MG63 (cell line): ENCODE data around the gene CAMSAP3. TPM values are rescaled to one million over a fixed set of nuclear protein-coding genes. Genes with fewer than 3 reads are reported as not detected.
"Not testable (repeated sequence)": the region's sequence is repeated elsewhere in the genome, so short reads cannot be mapped to it uniquely, and the experiment has no call there.

Source experiments
- DNase-seq: peaks from one replicate; pipeline ENCODE4 v3.0.0-alpha.2; 2020
- H3K27me3 ChIP-seq: fragments of 250-450 bp; sonication (Bioruptor Pico); 2 replicates; pipeline ENCODE4 v1.5.1; 2020; ENCODE audit warnings: mild to moderate bottlenecking, moderate library complexity
- H3K36me3 ChIP-seq: fragments of 250-450 bp; sonication (Bioruptor Pico); 2 replicates; pipeline ENCODE4 v1.5.1; 2020; ENCODE audit warnings: mild to moderate bottlenecking, moderate library complexity
- H3K4me3 ChIP-seq: fragments of 250-450 bp; sonication (Bioruptor Pico); 2 replicates; pipeline ENCODE4 v1.5.1; 2020; ENCODE audit warnings: mild to moderate bottlenecking, moderate library complexity
- H3K9me3 ChIP-seq: fragments of 250-450 bp; sonication (Bioruptor Pico); 2 replicates; pipeline ENCODE4 v1.5.1; 2020; ENCODE audit warnings: mild to moderate bottlenecking, moderate library complexity
- total RNA-seq: library from RNA; depleted of rRNA; stranded (reverse); fragments of >200 nt; shearing (Covaris generic); gene quantifications from 2 replicates; pipeline ENCODE4 v1.2.3, GENCODE V29; 2014; ENCODE audit warnings: low replicate concordance

Gene CAMSAP3
- total RNA-seq, 1 experiment from 2014 or later: 0.56 TPM

- Histone ChIP-seq H3K36me3 (peaks cover 3% of the 10 kb centered on the region), H3K27me3 (peaks cover 2% of the 10 kb centered on the region; the same call in 1 of the 2 replicates), H3K4me3 (no peak overlapping the region), H3K9me3 (no peaks in the 10 kb centered on the region)
- DNase-seq: no peak
These were observed 30.8 kb upstream of the CAMSAP3 start for GRCh38 chr19:7564866-7565265.

GRCh38 chr19:7565332-7565731 lies 30.3 kb upstream of the CAMSAP3 start:
- H3K36me3 ChIP-seq: peaks cover 3% of the 10 kb centered on the region
- DNase-seq: no peak
- H3K9me3 ChIP-seq: no peaks in the 10 kb centered on the region
- H3K27me3 ChIP-seq: peaks cover 2% of the 10 kb centered on the region; the same call in 1 of the 2 replicates
- H3K4me3 ChIP-seq: no peak overlapping the region

- Histone ChIP-seq H3K4me3 (no peak overlapping the region), H3K36me3 (no peaks in the 10 kb centered on the region), H3K9me3 (peaks cover 2% of the 10 kb centered on the region; the same call in 1 of the 2 replicates), H3K27me3 (peaks cover 20% of the 10 kb centered on the region)
- DNase-seq: no peak
These were observed 24.9 kb upstream of the CAMSAP3 start for GRCh38 chr19:7570761-7571160.

DNA sequence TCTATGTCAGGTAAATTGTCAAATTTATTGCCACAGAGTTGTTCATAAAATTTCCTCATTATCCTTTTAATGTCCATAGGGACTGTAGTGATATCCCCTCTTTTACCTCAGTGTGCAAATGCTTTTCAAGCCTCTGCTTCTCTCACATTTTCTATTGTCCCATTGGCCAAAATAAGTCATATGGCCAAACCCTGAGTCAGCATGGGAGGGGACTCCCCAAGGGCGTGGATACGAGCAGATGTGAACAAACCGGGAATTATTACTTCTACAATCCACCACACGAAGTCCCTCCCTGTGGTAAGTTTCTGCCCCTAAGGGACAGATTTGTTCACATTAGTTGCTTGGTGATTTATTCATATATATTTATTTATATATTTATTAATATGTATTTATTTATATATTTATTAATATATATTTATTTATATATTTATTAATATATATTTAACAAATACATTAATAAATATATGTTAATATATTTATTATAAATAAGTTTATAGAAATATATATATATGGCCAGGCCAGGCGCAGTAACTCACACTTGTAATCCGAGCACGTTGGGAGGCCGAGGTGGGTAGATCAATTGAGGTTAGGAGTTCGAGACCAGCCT lies 20.1 kb upstream of the CAMSAP3 start:
- no peaks in the 10 kb centered on the region for H3K36me3 ChIP-seq
- H3K4me3 ChIP-seq: no peak overlapping the region
- H3K9me3 ChIP-seq: peaks cover 2% of the 10 kb centered on the region; the same call in 1 of the 2 replicates
- peaks cover 61% of the 10 kb centered on the region for H3K27me3 ChIP-seq
- DNase-seq: peak; percentile 48

- not testable (repeated sequence) for H3K9me3 ChIP-seq, H3K36me3 ChIP-seq, DNase-seq, H3K4me3 ChIP-seq
- peaks cover 77% of the 10 kb centered on the region for H3K27me3 ChIP-seq
These were observed 18.2 kb upstream of the CAMSAP3 start for GRCh38 chr19:7577422-7577821.

DNA sequence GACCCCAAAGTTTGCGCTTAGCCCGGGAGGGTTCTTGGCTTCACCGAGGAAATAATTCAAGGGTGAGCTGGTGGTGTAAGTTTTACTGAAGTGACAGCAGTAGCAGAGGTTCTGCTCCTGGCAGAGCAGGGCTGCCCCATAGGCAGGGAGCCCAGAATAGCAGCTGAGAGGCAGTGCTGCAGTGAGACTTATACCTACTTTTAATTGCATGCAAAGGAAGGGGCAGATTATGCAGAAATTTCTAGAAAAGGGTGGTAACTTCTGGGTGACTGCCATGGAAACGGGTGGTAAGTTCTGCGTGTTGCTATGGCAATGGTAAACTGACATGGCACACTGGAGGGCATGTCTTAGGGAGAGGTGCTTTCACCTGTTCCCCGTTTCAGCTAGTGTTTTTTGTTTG lies 17.5 kb upstream of the CAMSAP3 start:
- Histone ChIP-seq H3K4me3 (no peak overlapping the region), H3K27me3 (peaks cover 77% of the 10 kb centered on the region), H3K36me3 (no peaks in the 10 kb centered on the region), H3K9me3 (peaks cover 2% of the 10 kb centered on the region; the same call in 1 of the 2 replicates)
- DNase-seq: no peak

GRCh38 chr19:7579182-7579581 lies 16.5 kb upstream of the CAMSAP3 start:
- Histone ChIP-seq H3K9me3 (peaks cover 2% of the 10 kb centered on the region; the same call in 1 of the 2 replicates), H3K4me3 (no peak overlapping the region), H3K27me3 (peaks cover 83% of the 10 kb centered on the region), H3K36me3 (no peaks in the 10 kb centered on the region)
- no peak for DNase-seq

DNA sequence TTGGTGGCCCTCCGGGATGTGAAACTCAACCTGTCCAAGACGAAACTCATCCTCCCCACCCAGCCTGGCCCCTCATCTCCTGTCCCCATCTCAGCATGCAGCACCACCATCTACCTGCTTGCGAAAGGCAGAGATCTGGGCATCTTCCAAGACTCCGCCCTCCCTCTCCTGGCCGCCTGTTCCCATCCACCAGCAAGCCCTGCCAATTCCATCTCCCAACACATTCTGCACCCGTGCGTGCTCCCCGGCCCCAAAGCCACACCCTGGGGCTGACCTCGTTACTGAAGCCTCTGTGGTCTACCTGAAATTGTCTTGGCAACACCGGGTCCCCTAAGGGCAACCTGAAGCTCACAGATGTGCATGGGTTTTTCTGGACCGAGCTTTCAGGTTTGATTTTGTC lies 13.2 kb upstream of the CAMSAP3 start:
- H3K27me3 ChIP-seq: peaks cover 91% of the 10 kb centered on the region
- no peak for DNase-seq
- H3K9me3 ChIP-seq: no peaks in the 10 kb centered on the region
- no peaks in the 10 kb centered on the region for H3K36me3 ChIP-seq
- H3K4me3 ChIP-seq: no peak overlapping the region

GRCh38 chr19:7589822-7590221 lies 5.8 kb upstream of the CAMSAP3 start:
- Histone ChIP-seq H3K36me3 (no peaks in the 10 kb centered on the region), H3K9me3 (no peaks in the 10 kb centered on the region), H3K27me3 (peaks cover 87% of the 10 kb centered on the region), H3K4me3 (no peak overlapping the region)
- DNase-seq: no peak

GRCh38 chr19:7590256-7590655 lies 5.4 kb upstream of the CAMSAP3 start:
- Histone ChIP-seq H3K9me3 (no peaks in the 10 kb centered on the region), H3K4me3 (no peak overlapping the region), H3K36me3 (no peaks in the 10 kb centered on the region), H3K27me3 (peaks cover 87% of the 10 kb centered on the region)
- no peak for DNase-seq

DNA sequence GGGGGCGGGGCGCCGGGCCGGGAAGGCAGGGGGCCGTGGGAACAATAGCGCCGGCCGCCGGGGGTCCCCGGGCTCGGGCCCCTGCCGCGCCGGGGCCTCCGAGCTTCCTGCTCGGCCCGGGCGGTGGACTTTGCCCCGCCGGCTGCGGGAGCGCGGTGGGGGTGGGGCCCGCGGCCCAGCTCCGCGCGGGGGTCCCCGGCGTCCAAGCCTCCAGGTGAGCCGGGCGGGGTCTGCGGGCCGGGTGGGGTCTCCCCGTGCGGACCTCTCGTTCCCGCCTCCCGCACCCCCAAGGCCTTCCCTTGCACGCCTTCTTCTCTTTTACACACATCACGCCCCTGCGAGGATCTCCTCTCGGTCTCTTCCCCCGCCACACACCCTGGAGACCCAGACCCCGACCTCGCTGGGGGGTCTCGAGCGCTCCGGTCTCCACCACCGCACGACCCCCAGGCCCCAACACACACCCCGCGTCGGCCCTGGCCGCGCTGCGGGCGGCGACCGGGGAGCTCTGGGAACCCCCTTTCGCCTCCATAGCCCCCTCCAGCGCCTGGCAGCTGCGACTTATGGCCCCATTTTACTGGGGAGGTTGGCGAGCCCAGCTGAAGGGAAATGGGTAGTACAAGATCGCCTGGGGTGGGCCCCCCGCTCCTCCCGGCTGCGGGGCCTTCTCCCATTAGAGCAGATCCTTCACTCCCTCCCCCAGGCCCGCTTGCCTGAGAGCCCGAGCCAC lies 711 bp downstream of the CAMSAP3 start:
- H3K36me3 ChIP-seq: no peaks in the 10 kb centered on the region
- H3K27me3 ChIP-seq: peaks cover 71% of the 10 kb centered on the region
- H3K4me3 ChIP-seq: no peak overlapping the region
- H3K9me3 ChIP-seq: no peaks in the 10 kb centered on the region
- no peak for DNase-seq

DNA sequence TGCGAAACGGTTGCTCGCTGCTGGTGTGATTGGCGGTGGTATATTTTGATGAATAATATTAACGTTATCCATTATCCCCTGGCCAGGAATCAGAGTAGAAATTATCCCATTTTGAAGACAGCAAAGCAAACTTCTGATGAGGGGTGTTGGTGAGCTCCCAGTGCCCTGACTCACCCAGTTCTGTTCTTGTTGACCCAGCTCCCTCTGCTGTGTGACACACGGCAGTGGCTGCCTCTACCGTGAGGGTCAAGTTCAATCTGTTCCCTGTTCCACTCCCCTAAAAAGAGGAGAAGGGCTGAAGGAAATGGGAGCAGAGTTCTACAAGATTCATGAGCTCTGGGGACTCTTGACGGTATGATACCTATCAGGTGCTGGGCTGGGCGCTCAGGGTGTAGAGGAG lies 2.0 kb downstream of the CAMSAP3 start:
- Histone ChIP-seq H3K9me3 (no peaks in the 10 kb centered on the region), H3K36me3 (no peaks in the 10 kb centered on the region), H3K4me3 (no peak overlapping the region), H3K27me3 (peaks cover 70% of the 10 kb centered on the region)
- DNase-seq: no peak

GRCh38 chr19:7598180-7598579 lies 2.5 kb downstream of the CAMSAP3 start:
- no peaks in the 10 kb centered on the region for H3K9me3 ChIP-seq
- H3K27me3 ChIP-seq: peaks cover 69% of the 10 kb centered on the region
- DNase-seq: no peak
- no peak overlapping the region for H3K4me3 ChIP-seq
- H3K36me3 ChIP-seq: no peaks in the 10 kb centered on the region

DNA sequence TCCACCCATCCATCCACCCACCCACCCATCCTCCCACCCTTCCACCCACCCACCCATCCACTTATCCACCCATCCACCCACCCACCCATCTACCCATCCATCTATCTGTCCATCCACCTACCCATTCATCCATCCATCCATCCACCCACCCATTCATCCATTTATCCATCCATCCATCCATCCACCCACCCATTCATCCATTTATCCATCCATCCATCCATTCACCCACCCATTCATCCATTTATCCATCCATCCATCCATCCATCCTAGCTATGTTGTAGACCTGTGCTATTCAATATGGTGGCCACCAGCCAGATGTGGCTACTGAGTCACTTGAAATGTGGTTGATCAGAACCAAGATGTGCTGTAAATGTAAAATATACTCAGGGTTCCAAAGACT lies 5.1 kb downstream of the CAMSAP3 start:
- Histone ChIP-seq H3K27me3 (peaks cover 67% of the 10 kb centered on the region), H3K36me3 (no peaks in the 10 kb centered on the region), H3K4me3 (no peak overlapping the region), H3K9me3 (peaks cover 4% of the 10 kb centered on the region)
- DNase-seq: no peak

DNA sequence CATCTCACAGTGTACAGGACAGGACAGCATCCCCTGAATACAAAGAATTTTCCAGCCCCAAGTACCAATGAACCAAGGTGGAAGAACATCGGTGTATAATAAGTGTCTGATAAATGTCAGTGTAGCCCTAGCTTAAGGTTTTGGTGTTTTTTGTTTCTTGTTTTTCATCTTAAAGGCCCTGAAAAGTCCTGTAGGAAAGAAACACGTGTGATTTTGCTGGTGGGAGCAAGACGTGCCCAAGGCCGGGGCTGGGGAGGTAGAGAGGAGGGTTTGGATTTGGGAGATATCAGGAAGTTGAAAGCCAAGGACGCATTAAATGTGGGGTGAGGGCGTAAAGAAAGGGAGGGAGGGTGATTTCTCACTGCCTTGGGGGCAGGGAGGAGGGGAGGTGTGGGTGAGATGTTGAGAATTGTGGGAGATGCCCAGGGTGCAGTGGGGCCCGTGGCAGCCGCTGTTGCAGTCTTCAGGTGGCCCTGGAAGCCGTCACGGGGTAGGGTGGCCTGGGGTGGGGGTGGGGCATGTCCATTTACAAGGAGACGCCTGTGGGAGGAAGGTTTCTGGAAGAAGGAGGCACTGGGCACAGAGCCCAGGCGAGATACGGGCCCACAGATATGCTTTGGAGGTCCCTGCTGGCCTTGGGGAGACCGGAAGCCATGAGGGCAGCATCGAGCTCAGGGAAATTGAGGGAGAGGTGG lies 6.7 kb downstream of the CAMSAP3 start:
- no peak for DNase-seq
- Histone ChIP-seq H3K27me3 (peaks cover 70% of the 10 kb centered on the region), H3K4me3 (no peak overlapping the region), H3K9me3 (peaks cover 4% of the 10 kb centered on the region), H3K36me3 (no peaks in the 10 kb centered on the region)

DNA sequence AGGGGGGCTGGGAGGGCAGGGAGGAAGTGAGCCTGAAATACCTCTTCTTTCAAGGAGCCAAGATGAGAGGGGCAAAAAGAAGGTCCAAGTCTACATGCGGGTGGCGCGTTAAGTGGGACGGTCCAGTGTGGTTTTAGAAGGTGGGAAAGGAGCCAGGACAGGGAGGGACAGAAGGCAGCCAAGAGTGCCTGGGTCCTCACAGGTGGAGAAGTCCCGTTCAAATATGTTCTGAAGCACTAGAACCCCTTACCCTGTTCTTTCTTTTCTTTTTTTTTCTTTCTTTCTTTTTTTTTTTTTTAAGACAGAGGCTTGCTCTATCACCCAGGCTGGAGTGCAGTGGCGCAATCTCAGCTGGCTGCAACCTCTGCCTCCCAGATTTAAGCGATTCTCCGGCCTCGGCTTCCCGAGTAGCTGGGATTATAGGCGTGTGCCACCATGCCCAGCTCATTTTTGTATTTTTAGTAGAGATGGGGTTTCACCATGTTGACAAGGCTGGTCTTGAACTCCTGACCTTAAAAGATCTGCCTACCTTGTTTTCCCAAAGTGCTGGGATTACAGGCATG lies 7.4 kb downstream of the CAMSAP3 start:
- peaks cover 68% of the 10 kb centered on the region for H3K27me3 ChIP-seq
- no peak overlapping the region for H3K4me3 ChIP-seq
- no peak for DNase-seq
- peaks cover 4% of the 10 kb centered on the region for H3K9me3 ChIP-seq
- no peaks in the 10 kb centered on the region for H3K36me3 ChIP-seq

GRCh38 chr19:7603919-7604318 lies 8.3 kb downstream of the CAMSAP3 start:
- DNase-seq: no peak
- H3K4me3 ChIP-seq: no peak overlapping the region
- peaks cover 4% of the 10 kb centered on the region for H3K9me3 ChIP-seq
- H3K27me3 ChIP-seq: peaks cover 68% of the 10 kb centered on the region
- no peaks in the 10 kb centered on the region for H3K36me3 ChIP-seq
